ENCODE measurements around the gene CTNNA3. TPM values are rescaled to one million over a fixed set of nuclear protein-coding genes. Genes with fewer than 3 reads are reported as not detected.

Gene CTNNA3
- total RNA-seq, 4 donors from 2014 or later = 1.5 to 9.8 (median 4.3) TPM

DNA sequence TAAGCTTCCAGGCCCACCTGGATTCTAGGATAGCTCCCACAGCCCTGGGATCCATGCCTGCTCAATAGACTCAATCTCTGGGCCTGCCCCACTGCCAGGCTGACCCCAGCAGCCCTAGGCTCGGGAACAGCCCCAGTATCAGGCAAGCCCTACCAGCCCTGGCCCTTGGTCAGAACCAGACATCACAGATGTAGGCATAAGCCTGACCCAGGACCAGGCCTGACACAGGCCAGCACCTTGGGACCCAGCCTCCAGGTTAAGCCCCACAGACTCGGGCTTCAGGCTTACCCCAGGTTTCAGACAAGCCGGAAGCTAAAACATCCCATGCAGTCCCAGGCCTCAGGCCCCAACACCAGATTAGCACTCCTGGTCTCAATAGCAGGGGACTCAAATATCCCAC is 1046.4 kb downstream of the CTNNA3 start:
- H3K9me3 ChIP-seq = no peaks in the 10 kb centered on the region
- H3K4me1 ChIP-seq = no peaks in the 10 kb centered on the region
- no peaks in the 10 kb centered on the region for H3K27me3 ChIP-seq
- no peaks in the 10 kb centered on the region for H3K36me3 ChIP-seq
- intact Hi-C loops (cut with DNase I; ENCODE audit: low total_unique reads) = no loop called here
- H3K27ac ChIP-seq = no peak overlapping the region
- no peak overlapping the region for H3K4me3 ChIP-seq
- DNase-seq = no peak
- no peak for TF ChIP-seq CTCF (IDR thresholded peaks at IDR 0.05)
- no peak for TF ChIP-seq POLR2A (IDR thresholded peaks at IDR 0.05)

DNA sequence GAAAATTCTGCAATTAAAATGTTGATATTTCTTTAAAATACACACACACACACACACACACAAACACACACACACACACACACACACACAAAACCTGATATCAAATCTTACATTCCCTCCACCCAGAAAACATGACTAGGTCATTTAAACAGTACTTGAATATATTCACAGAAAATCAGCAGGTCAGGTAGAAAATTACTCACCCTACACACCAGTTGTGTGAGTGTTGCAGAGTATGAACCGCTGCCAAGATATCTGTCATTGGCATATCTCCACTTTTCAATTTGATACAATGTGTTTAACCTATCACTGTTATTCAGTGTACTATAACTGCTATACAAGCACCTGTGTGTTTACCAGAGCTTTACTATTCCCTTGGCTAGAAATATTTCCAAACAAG is 1053.8 kb downstream of the CTNNA3 start:
- Histone ChIP-seq H3K4me3 (no peak overlapping the region), H3K36me3 (no peaks in the 10 kb centered on the region), H3K27ac (no peak overlapping the region), H3K4me1 (no peaks in the 10 kb centered on the region), H3K27me3 (no peaks in the 10 kb centered on the region), H3K9me3 (no peaks in the 10 kb centered on the region)
- DNase-seq = no peak
- TF ChIP-seq CTCF (IDR thresholded peaks at IDR 0.05) (no peak), POLR2A (IDR thresholded peaks at IDR 0.05) (no peak)
- intact Hi-C loops (cut with DNase I; ENCODE audit: low total_unique reads) = no loop called here

DNA sequence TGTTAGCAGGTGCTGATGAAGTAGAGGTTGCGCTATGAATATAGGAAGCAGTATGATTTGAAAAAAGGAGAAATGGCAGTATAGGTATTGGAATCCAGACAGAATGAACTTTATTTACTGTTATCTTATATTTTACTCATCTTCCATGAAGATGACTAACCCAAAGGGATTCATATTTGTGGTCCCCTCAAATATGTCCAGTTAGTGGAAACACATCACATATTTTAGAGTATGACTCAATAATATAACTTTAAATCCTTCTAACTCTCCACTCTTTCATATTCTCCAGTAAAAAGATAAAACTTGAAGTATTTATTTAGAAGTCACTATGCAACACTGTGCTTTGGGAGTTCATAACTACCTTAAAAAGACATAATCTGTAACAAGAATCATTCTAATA is 1056.6 kb downstream of the CTNNA3 start:
- TF ChIP-seq CTCF (IDR thresholded peaks at IDR 0.05) (no peak), POLR2A (IDR thresholded peaks at IDR 0.05) (no peak)
- intact Hi-C loops (cut with DNase I; ENCODE audit: low total_unique reads) = no loop called here
- H3K4me1 ChIP-seq = no peaks in the 10 kb centered on the region
- H3K9me3 ChIP-seq = no peaks in the 10 kb centered on the region
- H3K36me3 ChIP-seq = no peaks in the 10 kb centered on the region
- no peak for DNase-seq
- no peaks in the 10 kb centered on the region for H3K27me3 ChIP-seq
- no peak overlapping the region for H3K27ac ChIP-seq
- no peak overlapping the region for H3K4me3 ChIP-seq

- TF ChIP-seq CTCF (IDR thresholded peaks at IDR 0.05) (no peak), POLR2A (IDR thresholded peaks at IDR 0.05) (no peak)
- no peaks in the 10 kb centered on the region for H3K36me3 ChIP-seq
- H3K27me3 ChIP-seq = no peaks in the 10 kb centered on the region
- intact Hi-C loops (cut with DNase I; ENCODE audit: low total_unique reads) = no loop called here
- H3K4me1 ChIP-seq = no peaks in the 10 kb centered on the region
- H3K9me3 ChIP-seq = no peaks in the 10 kb centered on the region
- no peak overlapping the region for H3K27ac ChIP-seq
- no peak overlapping the region for H3K4me3 ChIP-seq
- no peak for DNase-seq
Observed at GRCh38 chr10:66637273-66638036, 1058.5 kb downstream of the CTNNA3 start.

DNA sequence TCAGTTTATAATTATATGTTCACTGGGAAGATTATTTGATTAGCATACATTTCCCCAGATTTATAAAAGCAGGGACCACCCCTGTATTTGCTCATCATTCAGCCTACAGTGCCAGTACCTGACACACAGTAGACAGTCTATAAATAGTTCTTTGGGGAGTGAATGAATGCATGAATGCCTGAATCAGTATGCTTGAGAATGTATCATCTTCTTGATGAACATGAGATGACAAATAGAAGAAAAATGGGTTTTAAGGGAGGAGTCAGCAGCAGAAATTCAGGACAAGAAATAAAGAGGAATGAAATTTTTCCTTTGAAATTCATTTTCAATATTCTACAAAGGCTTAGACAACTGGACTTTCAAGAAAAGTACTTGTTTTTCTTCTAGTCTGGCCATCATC is 1066.0 kb downstream of the CTNNA3 start:
- intact Hi-C loops (cut with DNase I; ENCODE audit: low total_unique reads) = no loop called here

More for the DNA sequence above, 1066.0 kb downstream of the CTNNA3 start:
- no peaks in the 10 kb centered on the region for H3K27me3 ChIP-seq
- no peaks in the 10 kb centered on the region for H3K36me3 ChIP-seq
- no peak overlapping the region for H3K27ac ChIP-seq
- H3K9me3 ChIP-seq = no peaks in the 10 kb centered on the region
- no peak overlapping the region for H3K4me3 ChIP-seq
- DNase-seq = no peak
- H3K4me1 ChIP-seq = no peaks in the 10 kb centered on the region
- TF ChIP-seq CTCF (IDR thresholded peaks at IDR 0.05) (no peak), POLR2A (IDR thresholded peaks at IDR 0.05) (no peak)

All from uterus (tissue), 4 donors.